GM12891 (cell line): ENCODE measurements around the gene XRRA1.

Experiments used
- DNase-seq: peaks from one replicate; pipeline ENCODE4 v3.0.0; 2011; ENCODE audit warnings: low spot score; ENCODE audit not compliant: insufficient read length
- FAIRE-seq: peaks from 2 replicates; lab custom pipeline; 2011; peaks lifted over from hg19 to GRCh38; lab: Jason Lieb, UNC
- PAX5 ChIP-seq: IDR thresholded peaks from 2 replicates; pipeline ENCODE4 v1.6.1; 2011; ENCODE audit warnings: low read length, moderate library complexity, mild to moderate bottlenecking; ENCODE audit not compliant: insufficient read depth, severe bottlenecking
- POLR2A ChIP-seq: IDR thresholded peaks from 2 replicates; pipeline ENCODE4 v1.6.1; 2011; ENCODE audit warnings: low read depth, low read length, control low read depth
- POLR2AphosphoS5 ChIP-seq: IDR thresholded peaks from 2 replicates; pipeline ENCODE4 v1.6.1; 2011; ENCODE audit warnings: low read depth, low read length, control low read depth
- POU2F2 ChIP-seq: IDR thresholded peaks from 2 replicates; pipeline ENCODE4 v1.6.1; 2011; ENCODE audit warnings: low read depth, mild to moderate bottlenecking, control low read depth, low read length, moderate library complexity
- SPI1 ChIP-seq: IDR thresholded peaks from 2 replicates; pipeline ENCODE4 v1.6.1; 2011; ENCODE audit warnings: low read depth, low read length, control low read depth
- TAF1 ChIP-seq: IDR thresholded peaks from 2 replicates; pipeline ENCODE4 v1.6.1; 2011; ENCODE audit warnings: low read depth, low read length, control low read depth

Gene XRRA1

DNA sequence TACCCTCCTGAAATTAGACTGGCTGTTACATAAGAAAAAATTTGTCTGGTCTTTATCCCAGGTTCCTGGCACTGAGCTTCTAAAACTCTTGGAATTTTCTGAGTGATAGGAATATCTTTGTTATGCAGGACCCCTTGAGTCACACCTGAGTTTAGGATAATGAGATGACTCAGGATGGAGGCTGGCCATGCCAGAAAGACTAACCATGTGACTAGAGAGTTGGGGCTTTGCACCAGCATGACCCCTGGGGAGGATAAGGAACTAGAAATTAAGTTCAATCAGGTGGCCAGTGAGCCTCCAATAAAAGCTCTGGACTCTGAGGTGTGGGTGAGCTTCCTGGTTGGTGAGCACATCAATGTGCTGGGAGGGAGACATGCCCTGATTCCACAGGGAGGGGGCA is 88.1 kb downstream of the XRRA1 start:
- no peak for TF ChIP-seq TAF1
- no peak for TF ChIP-seq POU2F2
- no peak for TF ChIP-seq POLR2A
- TF ChIP-seq PAX5 = no peak
- TF ChIP-seq POLR2AphosphoS5 = no peak
- TF ChIP-seq SPI1 = no peak
- no peak for DNase-seq
- no peak for FAIRE-seq

DNA sequence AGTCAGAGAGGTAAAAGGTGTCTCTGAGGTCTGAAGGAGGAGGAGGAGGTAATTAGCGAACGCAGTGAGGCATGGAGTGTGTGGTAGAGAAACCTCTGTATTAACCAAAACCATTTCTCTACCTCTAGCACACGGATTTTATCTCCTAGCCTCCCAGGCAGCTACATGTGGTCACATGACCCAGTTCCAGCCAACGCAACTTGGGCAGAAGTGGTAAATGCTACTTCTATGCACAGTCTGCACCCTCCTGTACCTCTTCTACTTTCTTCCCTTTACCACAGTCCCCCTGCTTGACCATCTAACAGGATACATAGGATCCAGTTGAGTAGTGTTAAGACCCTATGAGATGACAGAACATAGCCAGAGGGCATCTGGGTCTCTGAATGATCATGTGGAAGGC is 95.7 kb downstream of the XRRA1 start:
- TF ChIP-seq POLR2A = no peak
- TF ChIP-seq TAF1 = no peak
- TF ChIP-seq POLR2AphosphoS5 = no peak
- no peak for TF ChIP-seq POU2F2
- no peak for TF ChIP-seq SPI1
- no peak for TF ChIP-seq PAX5
- DNase-seq (no peak), FAIRE-seq (no peak)

DNA sequence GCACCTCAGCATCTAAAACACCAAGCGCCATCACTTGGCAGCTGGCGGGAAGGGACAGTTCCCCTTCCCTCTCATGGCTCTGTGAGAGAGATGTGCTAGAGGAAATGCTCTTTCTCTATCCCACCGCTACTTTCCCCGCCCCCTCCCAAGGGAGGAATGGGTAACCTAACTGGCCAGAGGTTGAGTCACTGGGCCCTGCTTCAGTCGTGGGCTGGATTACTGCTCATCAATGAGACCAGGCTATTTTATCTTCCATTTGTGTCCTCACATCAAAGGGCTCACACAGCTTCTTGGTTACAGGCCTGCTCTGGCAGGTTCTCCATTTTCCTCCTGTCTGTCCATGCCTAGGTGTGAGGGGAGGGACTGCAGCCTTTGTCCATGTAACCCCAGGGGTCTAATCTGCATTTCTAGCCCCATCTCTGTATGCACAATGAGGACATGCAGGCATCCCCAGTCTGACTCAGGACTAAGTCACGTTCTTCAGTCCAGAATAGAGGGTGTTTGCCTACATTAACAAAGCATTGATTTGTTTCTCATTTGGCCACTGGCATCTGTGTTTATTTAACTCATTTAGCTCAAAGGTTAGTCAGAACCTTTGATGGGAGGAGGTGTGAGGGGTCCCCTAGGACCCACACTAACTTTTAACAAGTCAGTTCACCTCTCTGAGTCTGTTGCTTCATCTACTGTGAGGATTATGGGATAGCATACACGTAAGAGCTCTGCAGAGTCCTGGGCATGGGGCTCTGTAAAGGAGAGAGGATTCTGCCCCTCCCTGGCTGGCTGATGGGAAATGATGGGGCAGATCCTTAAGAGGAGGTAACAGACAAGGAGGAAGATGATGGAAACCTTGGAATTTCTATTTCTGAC is 99.1 kb downstream of the XRRA1 start:
- no peak for TF ChIP-seq TAF1
- TF ChIP-seq PAX5 = no peak
- no peak for TF ChIP-seq POLR2A
- TF ChIP-seq SPI1 = no peak
- no peak for TF ChIP-seq POLR2AphosphoS5
- TF ChIP-seq POU2F2 = no peak
- FAIRE-seq = no peak
- no peak for DNase-seq

DNA sequence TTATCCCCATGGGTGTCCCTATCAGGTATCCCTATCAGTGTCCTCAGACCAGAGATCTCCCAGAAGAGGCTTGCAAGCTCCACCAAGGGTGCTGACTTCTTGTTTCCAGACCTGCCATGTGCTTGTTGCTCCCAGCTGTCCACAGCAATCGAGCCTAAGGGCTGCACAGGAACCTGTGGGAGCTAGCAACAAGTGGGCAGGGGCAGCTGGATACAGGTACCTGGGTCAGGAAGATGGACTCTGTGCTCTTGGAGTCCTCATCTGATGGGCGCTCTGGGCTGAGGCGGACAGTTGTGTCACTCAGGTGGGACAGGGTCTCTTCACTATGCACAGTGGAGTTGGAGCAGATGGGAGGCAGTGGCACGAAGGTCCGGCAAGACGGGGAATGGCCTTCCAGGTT is 101.0 kb downstream of the XRRA1 start:
- DNase-seq = no peak
- TF ChIP-seq POLR2A (no peak), PAX5 (no peak), SPI1 (no peak), POU2F2 (no peak), TAF1 (no peak)
- no peak for FAIRE-seq

DNA sequence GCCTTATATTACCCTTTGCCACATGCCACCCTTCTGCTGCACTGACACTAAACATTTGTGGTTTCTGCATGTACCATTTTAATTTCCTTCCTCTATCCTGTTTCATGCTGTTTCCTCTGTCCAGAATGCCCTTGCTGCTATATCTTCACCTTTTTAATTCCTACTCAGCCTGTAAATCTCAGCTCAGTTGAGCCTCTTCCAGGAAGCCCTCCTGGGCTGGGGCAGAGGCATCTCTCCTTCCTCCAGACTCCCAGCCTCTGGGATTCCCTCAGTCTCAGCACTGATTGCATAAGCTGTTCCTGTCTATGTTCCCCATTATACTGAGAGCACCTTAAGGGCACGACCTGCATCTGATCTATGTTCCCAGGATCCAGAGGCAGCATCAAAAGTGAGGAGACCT is 101.5 kb downstream of the XRRA1 start:
- DNase-seq (no peak), FAIRE-seq (no peak)
- no peak for TF ChIP-seq TAF1
- TF ChIP-seq SPI1 = no peak

DNA sequence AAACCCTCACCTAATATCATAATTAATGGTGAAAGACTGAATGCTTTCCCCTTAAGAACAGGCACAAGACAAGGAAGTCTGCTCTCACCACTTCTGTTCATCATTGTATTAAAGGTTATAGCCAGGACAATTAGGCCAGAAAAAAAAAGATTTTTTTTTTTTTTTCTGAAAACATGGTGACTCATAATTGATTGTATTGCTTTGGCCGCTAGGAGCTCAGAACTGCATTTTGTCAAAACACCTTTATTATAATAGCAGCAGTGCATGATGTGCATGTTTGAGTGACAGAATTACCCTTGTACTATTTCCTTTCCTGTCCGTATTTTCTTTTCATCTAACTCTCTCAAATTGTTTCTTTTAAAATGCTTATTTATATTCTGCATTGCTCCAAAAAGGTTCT is 102.1 kb downstream of the XRRA1 start:
- TF ChIP-seq POLR2A (no peak), PAX5 (no peak), POLR2AphosphoS5 (no peak), TAF1 (no peak), SPI1 (no peak), POU2F2 (no peak)
- DNase-seq = no peak

DNA sequence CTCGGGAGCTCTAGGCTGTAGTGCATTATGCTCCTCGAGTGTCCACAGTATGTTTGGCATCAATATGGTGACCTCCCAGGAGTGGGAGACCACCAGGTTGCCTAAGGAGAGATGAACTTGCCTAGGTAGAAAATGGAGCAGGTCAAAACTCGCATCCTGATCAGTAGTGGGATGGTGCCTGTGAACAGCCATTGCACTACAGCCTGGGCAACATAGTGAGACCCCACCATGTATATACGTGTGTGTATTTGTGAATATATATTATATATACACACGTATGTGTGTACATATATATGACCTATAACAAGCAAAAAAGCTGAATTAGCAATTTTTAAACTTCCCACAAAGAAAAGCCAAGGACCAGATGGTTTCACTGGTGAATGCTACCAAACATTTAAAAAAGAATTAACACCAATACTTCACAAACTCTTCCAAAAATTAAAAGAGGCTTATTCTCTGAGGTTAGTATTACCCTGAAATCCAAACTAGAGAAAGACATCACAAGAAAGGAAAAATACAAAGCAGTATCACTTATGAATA is 102.8 kb downstream of the XRRA1 start:
- DNase-seq = no peak
- FAIRE-seq = no peak
- no peak for TF ChIP-seq TAF1
- no peak for TF ChIP-seq SPI1

More for the DNA sequence above, 102.1 kb downstream of the XRRA1 start:
- FAIRE-seq = no peak

DNA sequence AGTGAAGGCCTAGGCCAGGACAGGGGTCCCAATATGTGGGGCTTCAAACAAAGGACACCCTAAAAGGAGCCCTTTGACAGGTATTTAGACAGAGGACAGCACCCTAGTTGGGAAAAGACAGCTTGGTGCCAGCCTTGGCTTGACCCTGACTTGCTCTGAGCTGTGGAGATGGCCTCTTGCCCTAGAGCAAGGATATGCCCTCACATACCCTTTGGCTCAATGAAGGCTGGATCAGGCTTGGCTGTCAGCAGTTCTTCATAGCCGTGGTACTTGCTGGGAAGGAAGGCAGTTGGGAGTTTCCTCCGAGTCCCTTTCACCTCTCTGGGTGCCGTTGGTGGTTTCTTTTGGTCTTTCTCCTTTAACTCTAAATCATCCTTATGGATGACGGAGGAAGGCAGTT is 104.0 kb downstream of the XRRA1 start:
- no peak for FAIRE-seq
- no peak for DNase-seq
- TF ChIP-seq POU2F2 (no peak), PAX5 (no peak), TAF1 (no peak), POLR2A (no peak), SPI1 (no peak)

DNA sequence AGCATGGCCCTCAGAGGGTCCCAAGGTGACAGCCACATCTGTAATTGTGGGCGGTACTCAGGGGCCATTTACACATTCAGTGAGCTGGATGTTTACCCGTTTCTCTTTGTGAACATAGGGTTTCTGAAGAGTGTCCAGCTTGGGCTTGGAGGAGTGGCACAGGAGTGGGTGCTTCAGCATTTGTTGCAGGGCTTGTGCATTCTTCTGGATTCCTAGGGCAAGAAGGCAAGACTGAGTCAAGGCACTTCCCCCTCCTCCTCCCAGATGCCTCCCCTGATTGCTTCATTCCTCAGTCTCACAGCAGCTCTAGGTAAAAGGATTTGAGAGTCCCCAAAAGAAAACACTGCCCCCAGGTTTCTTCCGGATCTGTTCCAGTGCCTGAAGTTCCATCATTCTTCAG is 104.8 kb downstream of the XRRA1 start:
- TF ChIP-seq PAX5 = no peak
- TF ChIP-seq POLR2AphosphoS5 = no peak
- no peak for TF ChIP-seq POU2F2
- no peak for TF ChIP-seq SPI1
- TF ChIP-seq TAF1 = no peak
- TF ChIP-seq POLR2A = no peak
- DNase-seq (no peak), FAIRE-seq (no peak)

DNA sequence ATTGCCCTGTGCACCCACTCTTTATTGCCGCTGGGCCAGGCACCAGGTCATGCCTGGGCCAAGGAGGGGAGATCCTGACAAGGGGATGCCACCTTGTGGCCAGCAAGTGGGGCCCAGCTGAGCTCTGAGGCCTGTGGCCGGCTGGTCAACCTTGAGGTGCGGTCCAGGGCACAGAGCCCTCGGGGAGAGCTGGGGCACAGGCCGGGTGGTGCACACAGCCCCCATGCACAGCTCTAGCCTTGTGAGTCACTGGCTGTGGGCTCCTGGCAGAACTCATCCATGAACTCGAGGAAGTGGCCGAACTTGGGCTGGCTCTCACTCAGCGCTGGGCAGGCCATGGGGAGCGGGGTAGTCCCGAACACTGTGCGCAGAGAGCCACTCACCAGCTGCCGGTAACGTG is 105.9 kb downstream of the XRRA1 start:
- FAIRE-seq = no peak
- no peak for TF ChIP-seq POLR2A
- no peak for TF ChIP-seq TAF1
- TF ChIP-seq PAX5 = no peak
- no peak for TF ChIP-seq POLR2AphosphoS5
- TF ChIP-seq POU2F2 = no peak
- TF ChIP-seq SPI1 = no peak
- no peak for DNase-seq

DNA sequence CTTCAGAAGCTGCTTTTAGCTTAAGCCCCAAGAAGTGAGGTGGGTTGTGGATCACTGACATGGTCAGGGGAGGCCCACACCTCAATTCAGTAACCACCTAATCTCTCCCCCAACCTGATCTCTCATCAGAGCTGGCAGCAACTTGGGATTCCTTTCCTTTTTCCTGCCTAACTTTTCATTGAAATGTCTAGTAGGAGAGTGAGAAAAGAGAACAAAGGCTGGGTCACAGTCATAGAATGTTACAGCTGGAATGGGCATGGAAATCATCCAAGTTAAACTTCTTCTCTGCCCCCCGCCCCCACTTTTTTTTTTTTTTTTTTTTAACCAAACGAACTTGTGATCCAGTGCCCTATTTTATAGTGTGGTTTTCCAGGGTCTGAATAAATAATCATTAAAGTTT is 108.4 kb downstream of the XRRA1 start:
- DNase-seq (no peak), FAIRE-seq (no peak)
- TF ChIP-seq POU2F2 = no peak
- no peak for TF ChIP-seq POLR2A
- no peak for TF ChIP-seq TAF1
- TF ChIP-seq SPI1 = no peak
- TF ChIP-seq PAX5 = no peak
- no peak for TF ChIP-seq POLR2AphosphoS5
